GM23338 (cell line): Measurements from ENCODE around the gene TYW1. TPM values are rescaled to one million over a fixed set of nuclear protein-coding genes. Genes with fewer than 3 reads are reported as not detected.

Source experiments
- ATAC-seq: fragments of 200-7000 bp; cut with Tn5 transposase; 3 replicates; pipeline ENCODE4 v1.9.1; 2020
- DNase-seq: peaks from one replicate; pipeline ENCODE4 v3.0.0-alpha.2; 2015; ENCODE audit warnings: low spot score
- H2AFZ ChIP-seq: fragments of 200-600 bp; sonication (generic); 2 replicates; pipeline ENCODE4 v1.8.0; 2016; ENCODE audit warnings: antibody characterized with exemption, mild to moderate bottlenecking, moderate library complexity
- H3F3A ChIP-seq: fragments of 200-600 bp; sonication (generic); replicated peaks from 2 replicates; pipeline ENCODE4 v1.8.0; 2017; ENCODE audit warnings: antibody characterized with exemption, mixed run types, low read depth
- H3K27ac ChIP-seq: fragments of 200-600 bp; sonication (generic); 2 replicates; pipeline ENCODE4 v1.6.1; 2016; ENCODE audit warnings: low read depth
- H3K27me3 ChIP-seq: fragments of 200-600 bp; sonication (generic); 2 replicates; pipeline ENCODE4 v1.8.0; 2016; ENCODE audit warnings: mild to moderate bottlenecking, mixed run types, moderate library complexity; ENCODE audit not compliant: insufficient read depth
- H3K36me3 ChIP-seq: fragments of 200-600 bp; sonication (generic); 2 replicates; pipeline ENCODE4 v1.8.0; 2016; ENCODE audit warnings: mild to moderate bottlenecking; ENCODE audit not compliant: insufficient read depth
- H3K4me1 ChIP-seq: fragments of 200-600 bp; sonication (generic); 2 replicates; pipeline ENCODE4 v1.8.0; 2016; ENCODE audit warnings: mild to moderate bottlenecking, moderate library complexity; ENCODE audit not compliant: insufficient read depth
- H3K4me2 ChIP-seq: fragments of 200-600 bp; sonication (generic); 2 replicates; pipeline ENCODE4 v1.7.1; 2017; ENCODE audit warnings: mixed run types
- H3K4me3 ChIP-seq: fragments of 200-600 bp; sonication (generic); 2 replicates; pipeline ENCODE4 v1.6.1; 2016; ENCODE audit warnings: mixed run types
- H3K79me2 ChIP-seq: fragments of 200-600 bp; sonication (generic); replicated peaks from 2 replicates; pipeline ENCODE4 v1.8.0; 2017; ENCODE audit warnings: mild to moderate bottlenecking; ENCODE audit not compliant: insufficient read depth
- H3K9me2 ChIP-seq: fragments of 200-600 bp; sonication (generic); 2 replicates; pipeline ENCODE4 v1.8.0; 2017; ENCODE audit not compliant: insufficient read depth
- H4K20me1 ChIP-seq: fragments of 200-600 bp; sonication (generic); replicated peaks from 2 replicates; pipeline ENCODE4 v1.8.0; 2017; ENCODE audit warnings: mild to moderate bottlenecking; ENCODE audit not compliant: insufficient read depth
- H3K27ac Mint-ChIP-seq: 2 replicates; pipeline ENCODE4 v1.8.0; 2020; ENCODE audit warnings: inconsistent platforms, mild to moderate bottlenecking, moderate library complexity, mixed read lengths
- H3K27me3 Mint-ChIP-seq: 3 replicates; pipeline ENCODE4 v1.8.0; 2022; ENCODE audit warnings: low read depth, mild to moderate bottlenecking, moderate library complexity, mixed read lengths, inconsistent platforms; ENCODE audit not compliant: insufficient read depth, poor library complexity
- H3K36me3 Mint-ChIP-seq: 3 replicates; pipeline ENCODE4 v1.8.0; 2021; ENCODE audit warnings: low read depth, mild to moderate bottlenecking, inconsistent platforms, moderate library complexity, mixed read lengths
- H3K4me1 Mint-ChIP-seq: 3 replicates; pipeline ENCODE4 v1.8.0; 2020; ENCODE audit warnings: mild to moderate bottlenecking, inconsistent platforms, mixed read lengths
- H3K4me3 Mint-ChIP-seq: 3 replicates; pipeline ENCODE4 v1.8.0; 2021; ENCODE audit warnings: moderate library complexity, mild to moderate bottlenecking, inconsistent platforms, mixed read lengths
- H3K9me3 Mint-ChIP-seq: 3 replicates; pipeline ENCODE4 v1.8.0; 2020; ENCODE audit warnings: moderate library complexity, mild to moderate bottlenecking, inconsistent platforms, mixed read lengths
- CREB1 ChIP-seq: fragments of 250-450 bp; sonication (Bioruptor Pico); IDR thresholded peaks from 2 replicates; pipeline ENCODE4 v1.5.0; 2020; ENCODE audit warnings: low read depth, mild to moderate bottlenecking, moderate library complexity
- EZH2 ChIP-seq: fragments of 200-600 bp; sonication (generic); IDR thresholded peaks from one replicate; pipeline ENCODE4 v1.8.0; 2017; ENCODE audit warnings: antibody characterized with exemption, mild to moderate bottlenecking, low read depth; ENCODE audit not compliant: unreplicated experiment
- JUNB ChIP-seq: IDR thresholded peaks from one replicate; pipeline ENCODE4 v1.6.1; 2016; ENCODE audit warnings: antibody characterized with exemption; ENCODE audit not compliant: unreplicated experiment
- NANOG ChIP-seq: IDR thresholded peaks from 2 replicates; pipeline ENCODE4 v1.6.1; 2016; ENCODE audit warnings: antibody characterized with exemption, borderline replicate concordance
- POLR2AphosphoS5 ChIP-seq: IDR thresholded peaks from 2 replicates; pipeline ENCODE4 v1.6.1; 2016; ENCODE audit warnings: antibody characterized with exemption, low read depth
- STAT1 ChIP-seq: IDR thresholded peaks from one replicate; pipeline ENCODE4 v1.6.1; 2016; ENCODE audit warnings: antibody characterized with exemption; ENCODE audit not compliant: unreplicated experiment
- ZNF114 ChIP-seq: fragments of 250-450 bp; sonication (Bioruptor Pico); IDR thresholded peaks from 2 replicates; pipeline ENCODE4 v1.5.0; 2020; ENCODE audit warnings: mild to moderate bottlenecking, moderate library complexity
- polyA plus RNA-seq: library from polyadenylated mRNA; unstranded; fragments of >200 nt; fragmentation: Nextera tagmentation; extraction: Ambion mirVana; gene quantifications from 2 replicates; pipeline ENCODE4 v1.2.1, GENCODE V29; 2016
- total RNA-seq: library from RNA; depleted of rRNA; stranded (reverse); fragments of >200 nt; shearing (Covaris generic); gene quantifications from 2 replicates; pipeline ENCODE4 v1.2.3, GENCODE V29; 2014
- TF ChIP-seq, protein P1 (sequence below): IDR thresholded peaks from 2 replicates; pipeline ENCODE4 v1.6.1; 2016; ENCODE audit warnings: antibody characterized with exemption
- TF ChIP-seq, protein P2 (sequence below), 2 experiments: fragments of 200-600 bp in 1 of 2; sonication (generic) in 1 of 2; conservative IDR thresholded peaks; 2 replicates each; pipeline versions ENCODE4 v1.5.1 to v1.6.1; 2016 to 2017; ENCODE audit warnings: antibody characterized with exemption in 2 of 2, low read depth in 2 of 2, mild to moderate bottlenecking in 2 of 2, moderate library complexity in 1 of 2
- TF ChIP-seq, protein P3 (sequence below): fragments of 250-450 bp; sonication (Bioruptor Pico); IDR thresholded peaks from 2 replicates; pipeline ENCODE4 v1.5.0; 2020; ENCODE audit warnings: mild to moderate bottlenecking, moderate library complexity

Gene TYW1
- total and polyA plus RNA-seq, 2 experiments from 2014 or later: 15.2 to 18.1 TPM

DNA sequence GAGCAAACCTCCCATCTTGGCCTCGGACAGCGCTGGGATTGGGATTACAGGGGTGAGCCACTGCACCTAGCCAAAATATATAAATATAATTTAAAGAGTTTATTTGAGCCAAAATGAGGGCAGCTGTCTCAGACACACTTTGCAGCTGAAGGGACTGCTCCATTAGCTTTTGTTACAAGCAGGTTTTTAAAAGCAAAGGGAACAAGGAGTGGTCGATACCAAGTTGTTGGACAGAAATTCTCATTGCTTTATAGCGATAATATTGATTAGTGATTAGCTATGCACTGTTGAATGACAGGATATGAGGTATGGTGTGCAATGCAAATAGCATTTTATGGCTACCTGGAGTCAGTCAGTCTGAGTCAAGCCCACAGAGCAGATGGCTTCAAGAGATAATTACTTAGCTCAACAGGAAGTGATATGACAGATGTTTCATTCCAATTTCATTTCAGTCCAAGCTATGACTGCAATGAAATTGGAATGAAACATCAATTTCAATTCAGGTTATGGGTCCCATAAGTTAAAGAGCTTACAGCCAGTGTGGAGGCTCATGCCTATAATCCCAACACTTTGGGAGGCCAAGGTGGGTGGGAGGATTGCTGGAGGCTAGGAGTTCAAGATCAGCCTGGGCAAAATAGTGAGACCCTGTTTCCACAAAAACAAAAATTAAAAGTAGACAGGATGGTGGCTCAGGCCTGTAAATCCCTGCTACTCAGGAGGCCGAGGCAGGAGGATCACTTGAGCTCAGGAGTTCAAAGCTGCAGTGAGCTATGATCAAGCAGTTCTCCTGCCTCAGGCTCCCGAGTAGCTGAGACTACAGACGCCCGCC lies 23.1 kb downstream of the TYW1 start:
- ATAC-seq: no peak
- DNase-seq: no peak
- TF ChIP-seq STAT1 (no peak), CREB1 (CRISPR knock-in tag) (no peak), EZH2 (no peak), ZNF114 (CRISPR knock-in tag) (no peak)
- TF ChIP-seq, protein P1, sequence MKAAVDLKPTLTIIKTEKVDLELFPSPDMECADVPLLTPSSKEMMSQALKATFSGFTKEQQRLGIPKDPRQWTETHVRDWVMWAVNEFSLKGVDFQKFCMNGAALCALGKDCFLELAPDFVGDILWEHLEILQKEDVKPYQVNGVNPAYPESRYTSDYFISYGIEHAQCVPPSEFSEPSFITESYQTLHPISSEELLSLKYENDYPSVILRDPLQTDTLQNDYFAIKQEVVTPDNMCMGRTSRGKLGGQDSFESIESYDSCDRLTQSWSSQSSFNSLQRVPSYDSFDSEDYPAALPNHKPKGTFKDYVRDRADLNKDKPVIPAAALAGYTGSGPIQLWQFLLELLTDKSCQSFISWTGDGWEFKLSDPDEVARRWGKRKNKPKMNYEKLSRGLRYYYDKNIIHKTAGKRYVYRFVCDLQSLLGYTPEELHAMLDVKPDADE: no peak
- TF ChIP-seq, protein P2, sequence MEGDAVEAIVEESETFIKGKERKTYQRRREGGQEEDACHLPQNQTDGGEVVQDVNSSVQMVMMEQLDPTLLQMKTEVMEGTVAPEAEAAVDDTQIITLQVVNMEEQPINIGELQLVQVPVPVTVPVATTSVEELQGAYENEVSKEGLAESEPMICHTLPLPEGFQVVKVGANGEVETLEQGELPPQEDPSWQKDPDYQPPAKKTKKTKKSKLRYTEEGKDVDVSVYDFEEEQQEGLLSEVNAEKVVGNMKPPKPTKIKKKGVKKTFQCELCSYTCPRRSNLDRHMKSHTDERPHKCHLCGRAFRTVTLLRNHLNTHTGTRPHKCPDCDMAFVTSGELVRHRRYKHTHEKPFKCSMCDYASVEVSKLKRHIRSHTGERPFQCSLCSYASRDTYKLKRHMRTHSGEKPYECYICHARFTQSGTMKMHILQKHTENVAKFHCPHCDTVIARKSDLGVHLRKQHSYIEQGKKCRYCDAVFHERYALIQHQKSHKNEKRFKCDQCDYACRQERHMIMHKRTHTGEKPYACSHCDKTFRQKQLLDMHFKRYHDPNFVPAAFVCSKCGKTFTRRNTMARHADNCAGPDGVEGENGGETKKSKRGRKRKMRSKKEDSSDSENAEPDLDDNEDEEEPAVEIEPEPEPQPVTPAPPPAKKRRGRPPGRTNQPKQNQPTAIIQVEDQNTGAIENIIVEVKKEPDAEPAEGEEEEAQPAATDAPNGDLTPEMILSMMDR (conservative IDR thresholded peaks at IDR 0.05; ENCODE audit: low read depth in 2 of 2): no peak
- Histone ChIP-seq H3K4me1 (no peaks in the 10 kb centered on the region), H4K20me1 (peaks cover 11% of the 10 kb centered on the region; the same call in 1 of the 2 replicates), H3K9me2 (no peaks in the 10 kb centered on the region), H3K27me3 (no peaks in the 10 kb centered on the region), H3K27ac (no peak overlapping the region), H3K36me3 (peaks cover 22% of the 10 kb centered on the region), H3K79me2 (no peaks in the 10 kb centered on the region), H3K4me3 (no peak overlapping the region), H2AFZ (no peak overlapping the region), H3F3A (0 out of 2 replicates have a peak, but pooled peaks cover 4% of the 10 kb centered on the region), H3K4me2 (no peak overlapping the region)
- no peak overlapping the region for H3K27ac Mint-ChIP-seq
- H3K4me3 Mint-ChIP-seq: no peak overlapping the region
- no peaks in the 10 kb centered on the region for H3K4me1 Mint-ChIP-seq
- no peaks in the 10 kb centered on the region for H3K9me3 Mint-ChIP-seq
- H3K36me3 Mint-ChIP-seq: peaks cover 53% of the 10 kb centered on the region
- peaks cover 8% of the 10 kb centered on the region for H3K27me3 Mint-ChIP-seq

DNA sequence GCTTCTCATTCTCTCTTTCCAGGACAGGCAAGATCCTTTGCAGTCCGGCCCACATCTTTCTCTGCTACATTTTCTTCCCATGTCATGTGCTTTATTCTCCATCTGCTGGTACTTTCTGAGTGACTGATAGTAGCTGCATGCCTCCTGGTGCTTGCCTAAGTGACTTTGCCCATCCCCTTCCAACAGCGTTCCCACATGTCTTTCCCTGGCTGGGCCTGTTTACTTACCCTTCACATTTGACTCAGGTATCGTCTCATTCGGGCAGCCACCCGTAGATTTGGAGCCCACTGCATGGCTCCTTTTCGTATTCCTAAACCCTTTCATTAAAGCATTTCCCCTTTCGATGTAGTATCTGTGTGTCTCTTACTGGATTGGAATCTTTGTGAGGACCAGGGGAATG lies 24.6 kb downstream of the TYW1 start:
- peaks cover 11% of the 10 kb centered on the region; the same call in 1 of the 2 replicates for H4K20me1 ChIP-seq
- H3K9me2 ChIP-seq: no peaks in the 10 kb centered on the region
- H3K9me3 Mint-ChIP-seq: no peaks in the 10 kb centered on the region
- H3K27me3 Mint-ChIP-seq: peaks cover 6% of the 10 kb centered on the region
- H3K4me1 Mint-ChIP-seq: no peaks in the 10 kb centered on the region
- 0 out of 2 replicates have a peak, but pooled peaks cover 4% of the 10 kb centered on the region for H3F3A ChIP-seq
- H3K27me3 ChIP-seq: no peaks in the 10 kb centered on the region
- H3K4me1 ChIP-seq: no peaks in the 10 kb centered on the region
- no peak overlapping the region; the same call in 1 of the 2 replicates for H3K27ac ChIP-seq
- DNase-seq: no peak
- H3K4me3 ChIP-seq: no peak overlapping the region
- ATAC-seq: no peak
- no peak overlapping the region for H3K4me2 ChIP-seq
- H3K36me3 ChIP-seq: peaks cover 22% of the 10 kb centered on the region
- no peak overlapping the region for H3K27ac Mint-ChIP-seq
- H3K79me2 ChIP-seq: no peaks in the 10 kb centered on the region
- H3K36me3 Mint-ChIP-seq: peaks cover 51% of the 10 kb centered on the region
- H3K4me3 Mint-ChIP-seq: no peak overlapping the region
- H2AFZ ChIP-seq: no peak overlapping the region
- TF ChIP-seq, protein P3, sequence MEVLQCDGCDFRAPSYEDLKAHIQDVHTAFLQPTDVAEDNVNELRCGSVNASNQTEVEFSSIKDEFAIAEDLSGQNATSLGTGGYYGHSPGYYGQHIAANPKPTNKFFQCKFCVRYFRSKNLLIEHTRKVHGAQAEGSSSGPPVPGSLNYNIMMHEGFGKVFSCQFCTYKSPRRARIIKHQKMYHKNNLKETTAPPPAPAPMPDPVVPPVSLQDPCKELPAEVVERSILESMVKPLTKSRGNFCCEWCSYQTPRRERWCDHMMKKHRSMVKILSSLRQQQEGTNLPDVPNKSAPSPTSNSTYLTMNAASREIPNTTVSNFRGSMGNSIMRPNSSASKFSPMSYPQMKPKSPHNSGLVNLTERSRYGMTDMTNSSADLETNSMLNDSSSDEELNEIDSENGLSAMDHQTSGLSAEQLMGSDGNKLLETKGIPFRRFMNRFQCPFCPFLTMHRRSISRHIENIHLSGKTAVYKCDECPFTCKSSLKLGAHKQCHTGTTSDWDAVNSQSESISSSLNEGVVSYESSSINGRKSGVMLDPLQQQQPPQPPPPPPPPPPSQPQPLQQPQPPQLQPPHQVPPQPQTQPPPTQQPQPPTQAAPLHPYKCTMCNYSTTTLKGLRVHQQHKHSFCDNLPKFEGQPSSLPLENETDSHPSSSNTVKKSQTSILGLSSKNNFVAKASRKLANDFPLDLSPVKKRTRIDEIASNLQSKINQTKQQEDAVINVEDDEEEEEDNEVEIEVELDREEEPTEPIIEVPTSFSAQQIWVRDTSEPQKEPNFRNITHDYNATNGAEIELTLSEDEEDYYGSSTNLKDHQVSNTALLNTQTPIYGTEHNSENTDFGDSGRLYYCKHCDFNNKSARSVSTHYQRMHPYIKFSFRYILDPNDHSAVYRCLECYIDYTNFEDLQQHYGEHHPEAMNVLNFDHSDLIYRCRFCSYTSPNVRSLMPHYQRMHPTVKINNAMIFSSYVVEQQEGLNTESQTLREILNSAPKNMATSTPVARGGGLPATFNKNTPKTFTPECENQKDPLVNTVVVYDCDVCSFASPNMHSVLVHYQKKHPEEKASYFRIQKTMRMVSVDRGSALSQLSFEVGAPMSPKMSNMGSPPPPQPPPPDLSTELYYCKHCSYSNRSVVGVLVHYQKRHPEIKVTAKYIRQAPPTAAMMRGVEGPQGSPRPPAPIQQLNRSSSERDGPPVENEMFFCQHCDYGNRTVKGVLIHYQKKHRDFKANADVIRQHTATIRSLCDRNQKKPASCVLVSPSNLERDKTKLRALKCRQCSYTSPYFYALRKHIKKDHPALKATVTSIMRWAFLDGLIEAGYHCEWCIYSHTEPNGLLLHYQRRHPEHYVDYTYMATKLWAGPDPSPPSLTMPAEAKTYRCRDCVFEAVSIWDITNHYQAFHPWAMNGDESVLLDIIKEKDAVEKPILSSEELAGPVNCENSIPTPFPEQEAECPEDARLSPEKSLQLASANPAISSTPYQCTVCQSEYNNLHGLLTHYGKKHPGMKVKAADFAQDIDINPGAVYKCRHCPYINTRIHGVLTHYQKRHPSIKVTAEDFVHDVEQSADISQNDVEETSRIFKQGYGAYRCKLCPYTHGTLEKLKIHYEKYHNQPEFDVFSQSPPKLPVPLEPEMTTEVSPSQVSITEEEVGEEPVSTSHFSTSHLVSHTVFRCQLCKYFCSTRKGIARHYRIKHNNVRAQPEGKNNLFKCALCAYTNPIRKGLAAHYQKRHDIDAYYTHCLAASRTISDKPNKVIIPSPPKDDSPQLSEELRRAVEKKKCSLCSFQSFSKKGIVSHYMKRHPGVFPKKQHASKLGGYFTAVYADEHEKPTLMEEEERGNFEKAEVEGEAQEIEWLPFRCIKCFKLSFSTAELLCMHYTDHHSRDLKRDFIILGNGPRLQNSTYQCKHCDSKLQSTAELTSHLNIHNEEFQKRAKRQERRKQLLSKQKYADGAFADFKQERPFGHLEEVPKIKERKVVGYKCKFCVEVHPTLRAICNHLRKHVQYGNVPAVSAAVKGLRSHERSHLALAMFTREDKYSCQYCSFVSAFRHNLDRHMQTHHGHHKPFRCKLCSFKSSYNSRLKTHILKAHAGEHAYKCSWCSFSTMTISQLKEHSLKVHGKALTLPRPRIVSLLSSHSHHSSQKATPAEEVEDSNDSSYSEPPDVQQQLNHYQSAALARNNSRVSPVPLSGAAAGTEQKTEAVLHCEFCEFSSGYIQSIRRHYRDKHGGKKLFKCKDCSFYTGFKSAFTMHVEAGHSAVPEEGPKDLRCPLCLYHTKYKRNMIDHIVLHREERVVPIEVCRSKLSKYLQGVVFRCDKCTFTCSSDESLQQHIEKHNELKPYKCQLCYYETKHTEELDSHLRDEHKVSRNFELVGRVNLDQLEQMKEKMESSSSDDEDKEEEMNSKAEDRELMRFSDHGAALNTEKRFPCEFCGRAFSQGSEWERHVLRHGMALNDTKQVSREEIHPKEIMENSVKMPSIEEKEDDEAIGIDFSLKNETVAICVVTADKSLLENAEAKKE: no peak
- TF ChIP-seq POLR2AphosphoS5 (no peak), STAT1 (no peak), ZNF114 (CRISPR knock-in tag) (no peak), JUNB (no peak), EZH2 (no peak), NANOG (no peak)
